GM06990 (cell line): Measurements from ENCODE around the gene PPM1D.
"Not testable (repeated sequence)": the region's sequence is repeated elsewhere in the genome, so short reads cannot be mapped to it uniquely, and the experiment has no call there.

Experiments used
- DNase-seq: peaks from one replicate; pipeline ENCODE4 v3.0.0-alpha.2; 2011; ENCODE audit not compliant: insufficient read length; ENCODE audit errors: extremely low read depth
- H3K27me3 ChIP-seq: replicated peaks from 2 replicates; pipeline ENCODE4 v1.6.0; 2011; ENCODE audit warnings: low read length; ENCODE audit not compliant: control insufficient read depth, insufficient read depth
- H3K36me3 ChIP-seq: 2 replicates; pipeline ENCODE4 v1.5.1; 2011; ENCODE audit warnings: low read length; ENCODE audit not compliant: control insufficient read depth, insufficient read depth
- H3K4me3 ChIP-seq: replicated peaks from 2 replicates; pipeline ENCODE4 v1.5.1; 2011; ENCODE audit warnings: low read depth, mild to moderate bottlenecking, control low read depth, low read length
- TF ChIP-seq, protein P1 (sequence below): IDR thresholded peaks from 2 replicates; pipeline ENCODE4 v1.5.1; 2011; ENCODE audit warnings: low read length, control low read depth, mild to moderate bottlenecking, inconsistent platforms; ENCODE audit not compliant: insufficient read depth, poor library complexity, severe bottlenecking

The PPM1D gene

DNA sequence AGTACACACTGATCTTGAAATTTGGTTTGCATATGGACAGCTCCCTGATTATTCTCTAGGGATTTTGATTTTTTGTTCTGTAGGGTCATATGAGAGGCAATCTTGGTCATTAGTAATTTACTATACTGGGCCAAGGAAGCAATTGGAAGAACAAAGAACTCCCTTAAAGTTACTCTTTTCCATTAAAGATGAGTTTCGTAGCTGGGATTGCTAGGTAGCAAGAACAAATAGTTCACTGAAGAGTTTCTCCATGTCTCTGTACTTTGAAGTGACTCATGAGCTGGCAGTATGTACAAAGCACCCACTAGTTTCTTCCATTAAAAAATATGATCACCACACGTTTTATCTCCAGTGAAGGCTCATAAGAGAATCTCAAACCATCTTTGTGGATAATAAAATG is 71.5 kb downstream of the PPM1D start:
- H3K27me3 ChIP-seq, result no peaks in the 10 kb centered on the region
- TF ChIP-seq, protein P1, sequence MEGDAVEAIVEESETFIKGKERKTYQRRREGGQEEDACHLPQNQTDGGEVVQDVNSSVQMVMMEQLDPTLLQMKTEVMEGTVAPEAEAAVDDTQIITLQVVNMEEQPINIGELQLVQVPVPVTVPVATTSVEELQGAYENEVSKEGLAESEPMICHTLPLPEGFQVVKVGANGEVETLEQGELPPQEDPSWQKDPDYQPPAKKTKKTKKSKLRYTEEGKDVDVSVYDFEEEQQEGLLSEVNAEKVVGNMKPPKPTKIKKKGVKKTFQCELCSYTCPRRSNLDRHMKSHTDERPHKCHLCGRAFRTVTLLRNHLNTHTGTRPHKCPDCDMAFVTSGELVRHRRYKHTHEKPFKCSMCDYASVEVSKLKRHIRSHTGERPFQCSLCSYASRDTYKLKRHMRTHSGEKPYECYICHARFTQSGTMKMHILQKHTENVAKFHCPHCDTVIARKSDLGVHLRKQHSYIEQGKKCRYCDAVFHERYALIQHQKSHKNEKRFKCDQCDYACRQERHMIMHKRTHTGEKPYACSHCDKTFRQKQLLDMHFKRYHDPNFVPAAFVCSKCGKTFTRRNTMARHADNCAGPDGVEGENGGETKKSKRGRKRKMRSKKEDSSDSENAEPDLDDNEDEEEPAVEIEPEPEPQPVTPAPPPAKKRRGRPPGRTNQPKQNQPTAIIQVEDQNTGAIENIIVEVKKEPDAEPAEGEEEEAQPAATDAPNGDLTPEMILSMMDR, result no peak
- H3K36me3 ChIP-seq, result no peaks in the 10 kb centered on the region
- no peak for DNase-seq
- H3K4me3 ChIP-seq, result no peak overlapping the region

DNA sequence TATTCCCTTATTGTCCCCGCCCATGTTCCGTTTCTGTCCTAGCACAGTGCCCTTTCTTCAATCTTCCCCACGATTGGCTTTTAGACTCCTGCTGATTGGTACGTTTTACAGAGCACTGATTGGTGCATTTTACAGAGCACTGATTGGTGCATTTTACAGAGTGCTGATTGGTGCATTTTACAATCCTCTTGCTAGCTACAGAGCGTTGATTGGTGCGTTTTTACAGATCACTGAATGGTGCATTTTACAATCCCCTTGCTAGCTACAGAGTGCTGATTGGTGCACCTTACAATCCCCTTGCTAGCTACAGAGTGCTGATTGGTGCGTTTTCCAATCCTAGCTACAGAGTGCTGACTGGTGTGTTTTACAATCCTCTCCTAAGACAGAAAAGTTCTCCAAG is 74.6 kb downstream of the PPM1D start:
- H3K36me3 ChIP-seq, DNase-seq, H3K4me3 ChIP-seq, H3K27me3 ChIP-seq: not testable (repeated sequence)

DNA sequence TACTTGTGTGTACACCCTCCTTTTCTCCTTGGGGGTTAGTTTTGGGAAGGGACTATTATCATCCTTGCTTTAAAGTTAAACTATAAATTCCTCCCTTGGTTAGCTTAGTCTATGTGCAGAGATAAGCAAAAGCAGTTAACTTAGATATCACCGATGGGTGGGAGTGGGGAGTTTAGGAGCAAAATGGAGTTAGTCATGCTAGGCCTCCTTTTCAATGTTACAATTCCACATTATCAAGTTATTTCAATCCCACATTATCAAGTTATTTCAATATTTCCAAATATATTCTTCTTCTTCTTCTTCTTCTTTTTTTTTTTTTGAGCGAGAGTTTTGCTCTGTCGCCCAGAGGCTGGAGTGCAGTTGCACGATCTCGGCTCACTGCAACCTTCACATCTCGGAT is 76.0 kb downstream of the PPM1D start:
- no peak for DNase-seq
- TF ChIP-seq, protein P1, result no peak
- no peaks in the 10 kb centered on the region for H3K27me3 ChIP-seq
- no peak overlapping the region for H3K4me3 ChIP-seq
- H3K36me3 ChIP-seq, result no peaks in the 10 kb centered on the region

DNA sequence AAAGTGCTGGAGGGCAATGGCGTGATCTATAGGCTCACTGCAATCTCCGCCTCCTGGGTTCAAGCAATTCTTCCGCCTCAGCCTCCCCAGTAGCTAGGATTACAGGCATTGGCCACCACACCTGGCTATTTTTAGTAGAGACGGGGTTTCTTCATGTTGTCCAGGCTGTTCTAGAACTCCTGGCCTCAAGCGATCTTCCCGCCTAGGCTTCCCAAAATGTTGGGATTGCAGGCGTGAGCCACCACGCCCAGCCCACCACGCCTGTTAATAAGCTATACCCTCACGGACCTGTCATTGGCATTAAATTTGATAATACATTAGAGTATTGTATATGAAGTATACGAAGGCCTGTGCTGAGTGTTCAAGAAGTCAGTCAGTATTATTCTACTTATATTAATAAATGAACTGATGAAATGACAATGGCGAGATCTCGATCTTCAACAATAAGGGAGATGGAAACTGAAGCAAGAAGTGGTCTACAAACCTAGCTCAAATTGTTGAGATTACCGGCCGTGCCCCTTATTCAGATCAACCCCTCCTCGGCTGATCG is 76.8 kb downstream of the PPM1D start:
- H3K4me3 ChIP-seq, result peak overlapping the region; percentile 80
- TF ChIP-seq, protein P1, result no peak
- DNase-seq, result no peak
- H3K36me3 ChIP-seq, result no peaks in the 10 kb centered on the region
- H3K27me3 ChIP-seq, result no peaks in the 10 kb centered on the region

DNA sequence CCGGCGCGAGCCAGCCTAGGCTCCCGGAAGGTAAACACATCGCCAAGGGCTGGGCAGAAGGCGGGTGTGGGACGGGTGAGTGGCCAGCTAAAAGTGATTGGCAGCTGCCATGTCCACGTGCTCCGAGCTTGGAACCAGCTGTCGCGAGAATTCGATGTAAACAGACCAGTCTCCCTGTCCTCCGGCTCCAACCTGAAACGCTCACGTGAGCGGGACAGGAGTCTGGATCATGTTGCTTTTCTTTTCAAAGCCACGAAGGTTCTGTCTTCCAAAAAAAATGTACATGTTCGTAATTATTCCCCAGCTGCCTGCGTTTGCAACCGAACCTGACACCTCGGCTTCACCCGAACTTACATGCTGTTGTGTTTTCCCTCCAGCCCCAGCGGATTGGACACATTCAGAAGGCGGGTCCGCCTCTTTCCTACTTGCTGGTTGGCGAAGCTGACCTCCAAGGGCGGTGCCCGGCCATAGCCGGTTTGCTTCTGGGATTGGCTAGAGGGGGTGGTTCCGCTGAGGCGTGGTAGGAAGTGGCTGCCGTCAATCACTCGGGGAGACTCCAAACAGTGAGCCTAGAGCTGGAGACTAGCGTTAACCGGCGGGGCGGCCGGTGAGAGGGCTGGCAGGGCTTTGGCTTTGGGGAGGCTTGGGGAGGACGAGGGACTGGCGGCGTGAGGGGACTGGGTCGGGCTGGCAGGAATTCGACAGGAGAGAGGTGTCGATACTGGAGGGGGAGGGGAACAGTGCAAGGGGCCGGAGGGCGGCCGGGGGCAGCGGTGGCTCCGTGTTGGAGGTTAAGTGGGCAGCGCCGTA is 77.5 kb downstream of the PPM1D start, which contains the start of gene BCAS3:
TSS of gene BCAS3 (plus strand) at position 544 of the 810 bp plus-strand sequence.
- Histone ChIP-seq H3K27me3 (no peaks in the 10 kb centered on the region), H3K4me3 (peak within 1 kb of the TSS; percentile 80), H3K36me3 (no peaks in the 10 kb centered on the region)
- peak; percentile 91 for DNase-seq
- TF ChIP-seq, protein P1, result no peak

DNA sequence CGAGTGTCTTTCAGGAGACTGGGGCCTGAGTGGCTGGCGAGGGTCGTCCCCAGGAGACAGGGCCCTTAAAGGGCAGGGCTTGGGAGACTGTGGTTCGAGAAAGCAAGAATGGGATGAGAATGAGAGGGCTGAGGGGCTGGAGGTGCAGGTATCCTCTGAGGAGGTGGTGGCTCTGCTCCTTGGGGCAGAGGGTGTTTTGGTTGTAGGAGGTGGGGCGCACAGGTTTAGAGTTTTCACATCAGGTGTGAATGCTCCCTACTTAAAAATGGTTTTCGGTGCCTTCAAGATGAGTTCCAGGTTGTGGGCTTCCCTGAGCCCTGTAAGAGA is 78.1 kb downstream of the PPM1D start:
- DNase-seq, result no peak
- peak overlapping the region; percentile 80 for H3K4me3 ChIP-seq
- H3K36me3 ChIP-seq, result no peaks in the 10 kb centered on the region
- TF ChIP-seq, protein P1, result no peak
- H3K27me3 ChIP-seq, result no peaks in the 10 kb centered on the region
